Smooth muscle cell (in vitro differentiated cells): ENCODE results near the gene CIB1. TPM values are rescaled to one million over a fixed set of nuclear protein-coding genes. Genes with fewer than 3 reads are reported as not detected.
A peak's percentile ranks its signal among the peaks of the same experiment; 100 is the strongest.

Source experiments
- DNase-seq: peaks from one replicate; lab custom pipeline; 2025; ENCODE audit not compliant: unreplicated experiment; lab: John Stamatoyannopoulos, UW
- H2AFZ ChIP-seq: fragments of 200-600 bp; sonication (generic); 2 replicates; pipeline ENCODE4 v1.6.0; 2016; ENCODE audit warnings: antibody characterized with exemption, low read depth, mild to moderate bottlenecking
- H3F3A ChIP-seq: fragments of 200-600 bp; sonication (generic); 2 replicates; pipeline ENCODE4 v1.6.0; 2017; ENCODE audit warnings: antibody characterized with exemption, low read depth
- H3K27ac ChIP-seq: fragments of 200-600 bp; sonication (generic); 2 replicates; pipeline ENCODE4 v1.5.1; 2016; ENCODE audit warnings: low read depth, mild to moderate bottlenecking
- H3K27me3 ChIP-seq: fragments of 200-600 bp; sonication (generic); 2 replicates; pipeline ENCODE4 v1.6.1; 2016; ENCODE audit warnings: low read depth, mild to moderate bottlenecking
- H3K36me3 ChIP-seq: fragments of 200-600 bp; sonication (generic); 2 replicates; pipeline ENCODE4 v1.5.1; 2016; ENCODE audit warnings: low read depth
- H3K4me1 ChIP-seq: fragments of 200-600 bp; sonication (generic); 2 replicates; pipeline ENCODE4 v1.5.1; 2016; ENCODE audit warnings: low read depth
- H3K4me2 ChIP-seq: fragments of 200-600 bp; sonication (generic); 2 replicates; pipeline ENCODE4 v1.6.0; 2016; ENCODE audit warnings: mild to moderate bottlenecking
- H3K4me3 ChIP-seq: fragments of 200-600 bp; sonication (generic); 2 replicates; pipeline ENCODE4 v1.5.1; 2016; ENCODE audit warnings: mild to moderate bottlenecking
- H3K79me2 ChIP-seq: fragments of 200-600 bp; sonication (generic); 2 replicates; pipeline ENCODE4 v1.6.0; 2016; ENCODE audit warnings: low read depth, mild to moderate bottlenecking
- H3K9ac ChIP-seq: fragments of 200-600 bp; sonication (generic); 2 replicates; pipeline ENCODE4 v1.6.0; 2016; ENCODE audit warnings: low read depth
- H3K9me3 ChIP-seq: fragments of 200-600 bp; sonication (generic); replicated peaks from 2 replicates; pipeline ENCODE4 v1.5.1; 2016; ENCODE audit warnings: low read depth
- H4K20me1 ChIP-seq: fragments of 200-600 bp; sonication (generic); 2 replicates; pipeline ENCODE4 v1.6.0; 2016; ENCODE audit warnings: low read depth
- WGBS: methylation state at CpG from one replicate; pipeline ENCODE4 v1.1.7; 2016; ENCODE audit warnings: low lambda C conversion rate; 5-methylcytosine and 5-hydroxymethylcytosine counted together
- polyA plus RNA-seq: library from polyadenylated mRNA; unstranded; fragments of >200 nt; fragmentation: Nextera tagmentation; extraction: Ambion mirVana; gene quantifications from 2 replicates; pipeline ENCODE4 v1.2.1, GENCODE V29; 2016
- total RNA-seq: library from RNA; depleted of rRNA; stranded (reverse); fragments of >200 nt; gene quantifications from 2 replicates; pipeline ENCODE4 v1.2.3, GENCODE V29; 2014
- TF ChIP-seq, protein P1 (sequence below): fragments of 200-600 bp; sonication (generic); IDR thresholded peaks from 2 replicates; pipeline ENCODE4 v1.5.1; 2017; ENCODE audit warnings: borderline replicate concordance, mild to moderate bottlenecking, antibody characterized with exemption; ENCODE audit not compliant: insufficient read depth, poor library complexity, severe bottlenecking

Gene CIB1
- total and polyA plus RNA-seq, 2 experiments from 2014 or later, result 33.9 to 132 TPM

DNA sequence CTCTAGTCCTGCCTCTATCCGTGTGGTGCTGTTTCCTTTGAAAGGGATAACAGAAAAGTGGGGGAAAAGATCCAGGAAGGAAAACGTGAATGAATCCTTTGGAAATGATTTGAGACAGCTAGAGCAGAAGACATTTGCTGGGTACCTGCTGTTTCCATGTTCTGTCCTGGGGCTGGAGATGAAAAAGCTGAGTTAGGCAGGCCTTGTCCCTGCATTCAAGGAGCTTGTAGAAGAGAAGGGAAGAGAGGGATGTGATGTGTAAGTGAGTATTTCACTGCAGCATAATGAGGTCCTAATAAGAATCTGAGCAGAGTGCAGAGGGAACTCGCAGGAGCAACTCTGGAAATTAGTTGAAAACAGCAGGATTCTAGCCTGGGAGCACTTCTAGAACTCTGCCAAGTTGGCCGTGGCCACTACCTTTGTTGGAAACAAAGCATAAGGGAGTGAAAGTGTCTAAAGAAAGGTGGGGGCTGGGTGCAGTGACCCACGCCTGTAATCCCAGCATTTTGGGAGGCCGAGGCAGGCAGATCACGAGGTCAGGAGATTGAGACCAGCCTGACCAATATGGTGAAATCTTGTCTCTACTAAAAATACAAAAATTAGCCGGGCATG, 46.4 kb downstream of the CIB1 start:
- H3K4me3 ChIP-seq, result no peak overlapping the region
- peak overlapping the region; percentile 30 for H3K27ac ChIP-seq
- TF ChIP-seq, protein P1, sequence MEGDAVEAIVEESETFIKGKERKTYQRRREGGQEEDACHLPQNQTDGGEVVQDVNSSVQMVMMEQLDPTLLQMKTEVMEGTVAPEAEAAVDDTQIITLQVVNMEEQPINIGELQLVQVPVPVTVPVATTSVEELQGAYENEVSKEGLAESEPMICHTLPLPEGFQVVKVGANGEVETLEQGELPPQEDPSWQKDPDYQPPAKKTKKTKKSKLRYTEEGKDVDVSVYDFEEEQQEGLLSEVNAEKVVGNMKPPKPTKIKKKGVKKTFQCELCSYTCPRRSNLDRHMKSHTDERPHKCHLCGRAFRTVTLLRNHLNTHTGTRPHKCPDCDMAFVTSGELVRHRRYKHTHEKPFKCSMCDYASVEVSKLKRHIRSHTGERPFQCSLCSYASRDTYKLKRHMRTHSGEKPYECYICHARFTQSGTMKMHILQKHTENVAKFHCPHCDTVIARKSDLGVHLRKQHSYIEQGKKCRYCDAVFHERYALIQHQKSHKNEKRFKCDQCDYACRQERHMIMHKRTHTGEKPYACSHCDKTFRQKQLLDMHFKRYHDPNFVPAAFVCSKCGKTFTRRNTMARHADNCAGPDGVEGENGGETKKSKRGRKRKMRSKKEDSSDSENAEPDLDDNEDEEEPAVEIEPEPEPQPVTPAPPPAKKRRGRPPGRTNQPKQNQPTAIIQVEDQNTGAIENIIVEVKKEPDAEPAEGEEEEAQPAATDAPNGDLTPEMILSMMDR, result no peak
- H3K36me3 ChIP-seq, result no peaks in the 10 kb centered on the region
- H4K20me1 ChIP-seq, result no peaks in the 10 kb centered on the region
- peaks cover 5% of the 10 kb centered on the region for H3K79me2 ChIP-seq
- no peak for DNase-seq
- H3K9me3 ChIP-seq, result no peaks in the 10 kb centered on the region
- H3K27me3 ChIP-seq, result no peaks in the 10 kb centered on the region
- WGBS, result 84% methylated on average over 8 of the region's 8 CpGs
- peaks cover 11% of the 10 kb centered on the region for H3K4me1 ChIP-seq
- H3K4me2 ChIP-seq, result no peak overlapping the region
- H2AFZ ChIP-seq, result no peak overlapping the region
- no peak overlapping the region for H3K9ac ChIP-seq
- peaks cover 16% of the 10 kb centered on the region for H3F3A ChIP-seq

DNA sequence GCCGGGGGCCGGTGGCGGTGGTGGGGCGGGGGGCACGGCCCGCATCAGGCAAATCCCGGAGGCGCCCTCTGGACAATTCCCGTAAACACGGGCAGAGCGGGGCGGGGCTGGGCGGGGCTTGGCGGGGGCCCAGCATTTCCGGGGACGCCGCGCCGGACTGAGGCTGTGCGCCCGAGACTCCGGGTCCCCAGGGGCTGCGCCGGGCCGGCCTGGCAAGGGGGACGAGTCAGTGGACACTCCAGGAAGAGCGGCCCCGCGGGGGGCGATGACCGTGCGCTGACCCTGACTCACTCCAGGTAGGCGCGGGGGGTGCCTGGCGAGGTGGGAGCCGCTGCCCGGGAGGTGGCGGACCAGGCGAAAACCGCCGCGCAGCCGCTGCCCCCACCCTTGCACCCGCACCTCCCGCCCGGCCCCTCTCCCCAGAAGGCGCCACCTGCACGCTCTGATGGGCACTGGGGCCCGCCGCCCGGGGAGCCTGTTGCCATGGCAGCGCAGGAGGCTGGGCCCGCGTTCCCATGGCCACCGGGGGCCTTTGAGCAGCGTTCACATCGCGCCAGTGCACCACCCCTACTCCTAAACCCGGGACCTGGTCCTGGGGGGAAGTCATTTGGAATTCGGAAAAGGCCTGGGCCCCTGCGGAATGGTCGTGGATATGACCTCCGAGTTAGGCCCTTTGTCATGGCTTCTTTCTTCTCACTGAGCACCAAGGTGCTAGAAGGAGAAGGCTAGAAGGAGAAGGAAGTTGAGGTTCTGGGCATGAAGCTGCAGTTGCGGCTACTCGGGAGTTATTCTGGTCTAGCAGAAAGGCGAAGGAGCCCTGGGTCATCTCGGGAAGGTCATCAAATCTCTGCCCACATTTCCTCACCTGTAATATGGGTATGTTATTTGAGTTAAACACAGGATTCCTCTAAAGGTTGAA, 48.7 kb downstream of the CIB1 start:
- Histone ChIP-seq H2AFZ (peak overlapping the region; percentile 78), H3K79me2 (peaks cover 3% of the 10 kb centered on the region), H3K27me3 (no peaks in the 10 kb centered on the region), H3K4me2 (peak overlapping the region; percentile 91), H3K4me3 (peak overlapping the region; percentile 66), H4K20me1 (no peaks in the 10 kb centered on the region), H3K27ac (peak overlapping the region; percentile 48), H3K36me3 (no peaks in the 10 kb centered on the region), H3K4me1 (peaks cover 11% of the 10 kb centered on the region), H3K9me3 (no peaks in the 10 kb centered on the region), H3F3A (peaks cover 16% of the 10 kb centered on the region), H3K9ac (peak overlapping the region; percentile 16)
- TF ChIP-seq, protein P1, result no peak
- 10% methylated on average over 37 of the region's 67 CpGs for WGBS
- DNase-seq, result peak; percentile 28

GRCh38 chr15:90184119-90184785, 49.5 kb downstream of the CIB1 start:
- Histone ChIP-seq H3K9me3 (no peaks in the 10 kb centered on the region), H3K27ac (peak overlapping the region; percentile 48), H3K27me3 (no peaks in the 10 kb centered on the region), H3K36me3 (no peaks in the 10 kb centered on the region), H4K20me1 (no peaks in the 10 kb centered on the region), H3K9ac (no peak overlapping the region), H3F3A (peaks cover 16% of the 10 kb centered on the region), H3K4me2 (peak overlapping the region; percentile 91), H2AFZ (peak overlapping the region; percentile 78), H3K4me1 (peaks cover 11% of the 10 kb centered on the region), H3K4me3 (peak overlapping the region; percentile 66), H3K79me2 (no peaks in the 10 kb centered on the region)
- TF ChIP-seq, protein P1, result no peak
- 16% methylated on average over 27 of the region's 27 CpGs for WGBS
- DNase-seq, result no peak
